ENCODE measurements around the gene AMIGO1.

AMIGO1 gene

GRCh38 chr1:109500941-109501381 is 8.6 kb downstream of the AMIGO1 start:
- no peak for DNase-seq

DNA sequence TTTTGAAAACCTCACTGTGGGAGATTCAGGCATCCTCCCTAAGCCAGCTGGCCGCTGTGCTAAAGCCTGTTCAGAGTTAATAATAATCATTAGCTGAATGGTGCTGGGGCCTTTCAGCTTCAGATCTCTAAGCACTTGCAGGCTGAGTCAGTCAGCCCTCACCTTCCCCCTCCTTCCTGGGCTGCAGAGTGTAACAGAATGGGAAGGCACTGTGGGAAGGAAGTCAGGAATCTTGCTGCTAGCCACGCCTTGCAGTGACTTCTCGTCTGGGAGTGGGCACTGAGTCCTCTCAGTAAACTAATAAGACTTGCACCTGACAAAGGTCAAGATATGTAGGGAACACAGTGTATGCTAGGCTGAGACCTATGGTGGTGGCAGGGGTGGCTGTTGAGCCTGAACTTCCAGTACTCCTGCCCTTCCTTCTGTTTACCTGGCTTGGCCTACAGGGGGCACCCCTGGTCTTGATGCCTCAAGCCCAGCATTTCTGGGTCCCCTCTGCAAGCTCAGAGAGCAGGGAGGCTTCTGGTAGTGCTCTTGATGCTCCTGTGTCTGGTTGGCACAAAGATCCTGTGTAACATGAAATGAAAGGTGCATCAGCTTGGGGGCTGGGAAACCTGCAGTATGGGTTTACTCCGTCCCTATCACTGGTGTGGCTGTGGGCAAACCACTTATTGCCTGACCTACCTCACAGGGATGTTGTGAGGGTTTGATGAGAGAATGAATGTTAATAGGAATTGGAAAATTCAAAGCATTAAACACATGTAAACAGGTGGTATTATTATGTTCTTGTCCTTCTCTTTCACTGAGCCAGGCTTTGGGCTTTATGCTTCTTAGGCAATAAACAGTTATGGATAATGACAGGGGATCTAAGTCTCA is 9.6 kb downstream of the AMIGO1 start:
- DNase-seq, result no peak

DNA sequence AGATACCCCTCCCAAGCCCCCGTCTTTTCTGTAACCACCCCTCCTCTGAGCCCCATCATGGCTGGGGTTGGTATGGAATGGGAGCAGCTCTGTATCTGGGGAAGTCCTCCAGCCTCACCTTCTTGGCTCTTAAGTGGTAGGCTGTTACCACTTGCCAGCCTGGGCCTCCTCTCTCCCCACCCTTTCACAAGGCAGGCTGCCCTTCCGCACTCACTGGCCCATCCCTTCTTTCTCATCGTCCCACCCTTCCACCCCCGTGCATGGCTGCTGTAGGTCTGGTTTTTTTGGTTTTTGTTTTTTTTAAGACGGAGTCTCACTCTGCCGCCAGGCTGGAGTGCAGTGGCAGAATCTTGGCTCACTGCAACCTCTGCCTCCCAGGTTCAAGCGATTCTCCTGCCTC is 10.4 kb downstream of the AMIGO1 start:
- no peak for DNase-seq

GRCh38 chr1:109498161-109498801 is 11.2 kb downstream of the AMIGO1 start:
- peak; percentile 31 for DNase-seq

DNA sequence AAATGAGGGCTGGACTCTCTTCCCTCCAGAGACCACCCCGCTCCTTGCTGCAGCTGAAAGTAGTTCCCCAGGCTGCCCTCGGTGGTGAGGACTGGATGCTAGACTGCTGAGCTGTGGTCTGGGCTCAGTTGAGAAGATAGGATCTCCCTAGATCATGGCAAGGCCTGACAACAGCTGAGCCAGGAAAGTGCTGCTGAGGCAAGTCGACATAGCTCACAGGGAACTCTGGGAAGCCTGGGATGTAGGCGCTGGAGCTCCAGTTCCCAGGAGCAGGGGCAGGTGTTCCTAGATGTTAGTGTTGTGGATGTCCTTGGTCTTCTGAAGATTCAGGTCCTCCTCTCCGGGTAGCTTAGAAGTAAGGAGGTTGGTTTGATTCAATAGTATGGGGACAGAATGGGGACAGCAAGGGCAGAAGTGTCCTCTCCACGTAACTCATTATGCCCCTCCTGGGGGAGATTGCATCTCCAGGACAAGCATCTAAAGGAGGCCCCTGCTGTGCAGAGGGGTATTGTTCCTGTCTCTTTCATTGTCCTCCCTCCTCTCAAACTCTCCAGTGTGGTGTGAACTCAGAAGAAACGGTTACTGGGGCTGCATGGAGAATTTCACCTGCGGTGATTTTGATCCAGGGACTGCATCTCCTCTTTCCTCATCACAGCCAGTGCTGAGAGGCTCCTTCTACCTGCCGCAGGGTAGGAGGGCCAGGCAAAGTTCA is 11.9 kb downstream of the AMIGO1 start:
- no peak for DNase-seq

- no peak for DNase-seq
These were observed 13.8 kb downstream of the AMIGO1 start for GRCh38 chr1:109495738-109496137.

DNA sequence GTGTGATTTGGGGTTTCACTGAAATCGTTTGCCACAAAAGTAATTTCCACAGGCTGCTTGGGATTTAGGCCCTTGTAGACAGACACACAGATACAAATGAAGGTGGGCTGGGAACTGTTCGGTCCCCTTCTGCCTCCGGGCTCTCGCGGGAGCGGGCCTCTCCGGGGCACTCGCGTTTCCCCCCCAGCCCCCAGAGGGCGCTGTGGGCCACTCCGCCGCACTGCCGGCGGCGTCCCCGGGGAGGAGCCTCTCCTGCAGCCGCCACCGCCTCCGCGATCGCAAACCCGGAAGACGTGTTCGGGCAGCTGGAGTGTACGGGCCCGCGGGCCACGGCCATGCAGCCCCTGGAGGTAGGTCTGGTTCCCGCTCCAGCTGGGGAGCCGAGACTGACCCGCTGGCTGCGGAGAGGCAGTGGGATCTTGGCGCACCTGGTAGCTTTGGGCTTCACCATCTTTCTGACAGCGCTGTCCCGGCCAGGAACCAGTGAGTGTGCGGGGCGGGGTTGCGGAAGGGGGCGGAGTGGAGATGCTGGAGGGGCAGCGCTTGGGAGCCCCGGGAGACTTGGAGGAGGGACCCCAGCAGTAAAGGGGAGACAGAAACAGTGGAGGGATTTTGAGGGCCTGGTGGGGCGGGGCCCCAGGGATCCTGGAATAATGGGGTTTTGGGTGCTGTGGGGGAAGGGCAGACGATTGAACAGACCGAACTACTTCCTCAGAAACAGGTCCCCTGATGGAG is 15.6 kb downstream of the AMIGO1 start, which contains the start of gene CYB561D1:
Gene CYB561D1, plus strand, starts transcription at position 290 of the 735 bp plus-strand sequence. Its CDS starts 46 bp downstream, at position 336.
- DNase-seq, result peak; percentile 65

- DNase-seq, result no peak
These were observed 16.3 kb downstream of the AMIGO1 start for GRCh38 chr1:109493227-109493626.

- no peak for DNase-seq
These were observed 16.7 kb downstream of the AMIGO1 start for GRCh38 chr1:109492779-109493178.

GRCh38 chr1:109491372-109491771 is 18.2 kb downstream of the AMIGO1 start:
- DNase-seq, result no peak

- no peak for DNase-seq
These were observed 18.6 kb downstream of the AMIGO1 start for GRCh38 chr1:109490934-109491302.

GRCh38 chr1:109490029-109490933 is 19.2 kb downstream of the AMIGO1 start:
- DNase-seq, result no peak

DNA sequence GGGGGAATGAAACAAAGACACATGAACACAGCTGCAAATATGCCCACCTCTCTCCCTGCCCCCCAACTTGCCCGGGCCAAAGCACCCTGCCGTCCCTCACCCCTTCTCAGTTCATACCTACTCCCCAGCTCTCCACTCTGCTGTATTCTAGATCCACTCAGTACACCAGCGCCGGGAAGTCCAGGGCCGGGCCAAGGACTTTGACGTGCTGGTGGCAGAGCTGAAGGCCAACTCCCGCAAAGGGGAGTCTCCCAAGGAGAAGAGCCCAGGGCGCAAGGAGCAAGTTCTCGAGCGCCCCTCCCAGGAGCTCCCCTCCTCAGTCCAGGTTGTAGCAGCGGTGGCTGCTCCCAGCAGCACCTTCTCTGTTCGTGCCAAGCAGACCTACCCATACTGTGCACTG is 20.8 kb downstream of the AMIGO1 start:
- DNase-seq, result no peak

DNA sequence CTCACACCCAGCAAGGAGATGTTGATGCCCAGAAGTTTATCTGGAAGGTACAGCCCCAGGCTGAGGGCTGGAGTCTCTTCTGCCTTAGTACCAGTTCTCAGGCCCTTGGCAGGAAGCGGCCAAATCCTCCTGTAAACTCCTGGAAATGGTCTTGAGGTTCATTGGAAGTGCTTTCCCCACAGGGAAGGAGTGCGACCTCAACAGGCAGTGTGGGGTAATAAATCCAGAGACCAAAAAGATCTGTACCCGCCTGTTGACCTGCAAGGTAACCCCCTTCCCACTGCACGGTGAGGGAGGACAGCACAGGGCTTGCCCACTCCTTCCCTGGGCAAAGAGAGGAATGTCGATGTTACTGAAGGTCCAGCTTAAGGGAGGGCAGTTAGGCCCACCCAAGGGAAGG is 21.3 kb downstream of the AMIGO1 start:
- DNase-seq, result no peak

DNA sequence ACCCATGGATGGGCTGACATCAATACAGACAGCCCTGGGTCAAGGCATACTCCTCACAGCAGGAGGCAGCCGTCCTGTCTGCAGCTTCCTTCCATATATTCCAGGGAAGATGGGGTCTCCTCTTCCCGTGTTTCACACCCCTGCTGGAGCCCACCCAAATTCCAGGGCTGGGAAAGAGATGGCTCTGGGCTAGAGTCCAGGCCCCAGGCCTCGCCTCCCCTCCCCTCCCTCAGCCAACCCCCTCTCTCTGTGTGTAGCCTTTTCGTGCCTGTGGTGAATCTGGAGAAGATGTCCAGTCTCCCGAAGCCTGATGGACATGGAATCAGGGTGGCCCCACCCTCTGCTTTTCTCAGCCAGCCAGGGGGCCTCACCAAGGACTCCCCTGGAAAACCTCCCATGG is 22.3 kb downstream of the AMIGO1 start:
- no peak for DNase-seq

DNA sequence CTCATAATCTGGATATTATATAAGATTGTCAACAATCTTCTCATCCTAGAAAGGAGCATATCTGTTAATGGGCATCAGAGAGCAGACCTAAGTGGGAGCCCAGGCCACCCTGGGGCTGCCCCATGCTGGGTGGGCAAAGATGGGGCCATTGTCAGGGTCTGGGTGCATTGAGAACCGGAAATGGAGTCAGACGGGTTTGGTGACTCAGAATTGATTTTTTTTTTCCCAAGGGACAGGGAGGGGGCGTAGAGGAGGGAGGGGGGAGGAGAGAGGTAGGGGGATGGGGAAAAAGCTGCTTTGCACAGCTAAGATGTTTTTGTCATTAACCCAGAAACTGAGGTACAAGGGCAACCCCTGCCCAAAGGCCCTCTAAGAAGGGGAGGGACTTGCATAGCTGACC is 24.5 kb downstream of the AMIGO1 start:
- DNase-seq, result no peak

GRCh38 chr1:109484519-109484975 is 25.0 kb downstream of the AMIGO1 start:
- DNase-seq, result no peak

DNA sequence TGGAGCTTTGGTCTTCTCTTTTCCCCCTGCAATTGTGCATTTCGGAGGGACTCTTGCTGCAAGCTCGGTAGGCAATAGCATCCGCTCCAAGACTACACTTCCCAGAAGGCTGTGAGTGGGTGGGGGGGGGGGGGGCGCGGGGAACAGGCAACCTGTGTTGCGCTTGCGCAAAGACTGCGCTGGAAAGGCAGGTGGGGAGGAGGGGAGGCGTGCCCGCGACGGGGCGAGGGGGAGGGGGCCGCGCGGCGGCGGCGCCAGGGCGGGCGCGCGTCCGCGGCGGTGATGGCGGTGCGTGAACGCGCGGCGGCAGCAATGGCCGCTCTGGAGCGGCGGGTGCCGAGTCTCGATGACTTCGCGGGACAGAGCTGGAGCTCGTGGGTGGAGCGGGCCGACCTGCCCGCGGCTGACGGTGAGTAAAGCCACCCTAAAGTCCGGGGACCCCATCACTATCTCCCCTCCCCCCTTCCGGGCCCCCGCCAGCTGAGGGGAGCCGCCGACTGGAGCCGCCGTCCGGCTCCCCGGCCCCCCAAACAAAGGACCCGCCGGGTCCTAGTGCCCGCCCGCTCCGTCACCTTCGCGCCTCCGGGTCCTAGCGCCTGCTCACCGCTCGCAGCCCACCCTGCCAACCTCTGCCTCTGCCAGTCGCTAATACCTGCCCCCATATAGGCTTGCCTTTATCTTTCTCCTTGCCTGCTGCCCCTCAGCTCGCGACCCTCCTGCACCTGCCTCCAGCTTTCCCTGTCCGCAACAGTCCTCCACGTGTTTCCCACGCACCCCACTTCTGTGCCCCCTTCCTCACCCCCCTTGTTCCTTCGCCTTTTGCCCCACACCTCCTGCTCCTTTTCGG is 25.6 kb downstream of the AMIGO1 start, which contains the start of gene ATXN7L2:
Gene ATXN7L2, plus strand, starts transcription at position 234 of the 847 bp plus-strand sequence. Its CDS starts 49 bp downstream, at position 283.
- DNase-seq, result peak; percentile 76

DNA sequence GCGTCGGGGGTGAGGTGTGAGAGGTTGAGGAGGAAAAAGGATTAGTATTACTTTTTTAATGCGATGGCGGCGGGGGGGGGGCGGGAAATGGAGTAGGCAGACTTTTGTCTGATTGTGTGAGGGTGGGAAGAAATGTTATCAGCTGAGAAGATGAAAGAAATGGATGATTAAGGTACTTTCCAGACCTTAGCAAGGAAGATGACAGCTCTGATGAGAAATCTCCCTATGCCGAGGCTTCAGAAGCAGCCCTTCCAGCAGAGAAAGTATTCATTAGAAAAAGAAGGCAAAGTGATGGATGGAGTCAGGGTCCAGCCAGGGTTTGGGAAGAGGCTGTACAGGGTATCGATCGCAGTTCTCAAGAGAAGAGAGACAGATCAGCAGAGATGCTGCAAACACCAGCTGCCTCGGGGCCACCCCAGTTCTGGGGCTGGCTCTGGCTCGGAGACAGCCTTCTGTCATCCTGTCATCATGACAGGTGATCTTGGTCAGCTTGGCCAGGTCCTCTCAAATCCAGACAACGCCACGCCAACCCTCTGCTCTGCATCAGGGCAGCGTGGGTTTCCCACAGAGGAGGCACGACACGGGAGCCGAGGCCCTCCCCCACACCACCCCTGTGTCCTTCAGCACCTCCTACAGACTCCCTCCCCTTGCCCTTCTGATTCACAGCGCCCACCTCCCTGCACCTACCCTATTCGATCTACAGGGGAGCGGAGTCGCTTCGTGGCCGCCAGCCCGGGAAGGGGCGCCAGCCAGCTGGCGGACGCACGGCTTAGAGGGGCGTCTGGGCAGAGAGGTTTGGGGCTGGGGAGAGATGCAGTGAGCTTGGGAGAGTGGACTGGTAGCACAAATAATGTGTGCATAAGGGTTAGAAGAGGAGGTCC is 26.5 kb downstream of the AMIGO1 start:
- DNase-seq, result no peak

Data from NCI-H510A (cell line).